NT2/D1 (cell line): ENCODE data around the gene IQGAP3.

Experiments
- SUZ12 ChIP-seq: IDR thresholded peaks from 2 replicates; pipeline ENCODE4 v1.6.1; 2011; ENCODE audit not compliant: insufficient read length, insufficient read depth; ENCODE audit errors: extremely low read depth
- YY1 ChIP-seq: IDR thresholded peaks from 2 replicates; pipeline ENCODE4 v1.6.1; 2011; ENCODE audit not compliant: insufficient read length, insufficient read depth
- ZNF274 ChIP-seq: IDR thresholded peaks from 2 replicates; pipeline ENCODE4 v1.6.1; 2011; ENCODE audit warnings: mild to moderate bottlenecking, low read depth, low read length

DNA sequence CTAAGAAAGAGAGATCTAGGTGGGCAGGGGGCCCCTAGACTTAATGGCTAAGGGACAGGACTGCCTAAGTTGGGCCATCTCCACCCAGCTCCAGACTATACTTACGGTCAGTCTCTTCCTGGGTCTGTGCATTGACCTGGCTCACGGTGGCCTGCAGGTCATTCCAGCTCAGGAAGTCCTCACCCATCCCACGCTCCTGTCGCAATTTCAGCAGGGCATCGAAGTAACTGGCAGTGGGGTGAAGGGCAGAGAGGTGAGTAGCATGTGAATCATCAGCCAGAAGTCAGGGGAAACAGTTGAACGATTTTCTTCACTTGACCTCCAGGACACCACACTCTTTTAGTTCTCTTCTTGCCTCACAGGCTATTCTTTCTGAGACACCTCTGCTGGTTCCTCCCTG lies 20.5 kb downstream of the IQGAP3 start:
- TF ChIP-seq YY1: no peak
- no peak for TF ChIP-seq ZNF274
- no peak for TF ChIP-seq SUZ12
